Measurements from ENCODE around the gene SMIM1.

DNA sequence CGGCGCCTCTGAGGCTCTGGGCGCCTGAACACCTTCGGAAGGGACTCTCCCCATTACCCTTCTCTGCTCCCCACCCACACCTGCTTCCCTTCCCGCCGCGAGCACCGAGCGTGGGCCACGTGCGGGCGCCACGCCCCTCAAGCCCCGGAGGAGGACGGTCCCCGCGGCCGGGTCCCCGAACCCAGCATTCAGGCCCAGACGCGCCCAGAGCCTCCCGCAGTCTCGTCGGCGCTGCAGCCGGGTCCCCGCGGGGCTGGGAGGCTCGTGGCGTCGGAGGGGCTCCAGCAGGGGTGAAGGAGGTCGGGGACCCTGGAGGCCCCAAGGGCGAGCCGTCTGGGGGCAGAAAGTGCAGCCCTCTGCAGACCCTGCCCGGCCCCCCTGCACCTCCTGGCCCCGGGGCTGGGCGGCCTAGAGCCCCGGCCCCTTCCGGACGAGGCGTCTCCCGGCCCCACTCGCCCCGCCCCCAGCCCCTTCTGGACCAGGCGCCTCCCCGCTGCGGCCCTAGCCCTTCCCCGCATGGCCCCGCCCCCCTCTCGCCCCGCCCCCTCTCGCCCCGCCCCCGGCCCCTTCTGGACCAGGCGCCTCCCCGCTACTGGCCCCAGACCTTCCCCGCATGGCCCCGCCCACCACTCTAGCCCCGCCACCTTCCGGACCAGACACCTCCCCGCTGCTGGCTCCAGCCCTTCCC is 378 bp upstream of the SMIM1 start:
- TF ChIP-seq EP300 (IDR thresholded peaks at IDR 0.05) (no peak), POLR2A (IDR thresholded peaks at IDR 0.05) (peak in 1 of 4 donors; percentile 38), POLR2AphosphoS5 (IDR thresholded peaks at IDR 0.05) (no peak)
